HepG2 (cell line): Measurements from ENCODE around the gene FAHD2A.

Source experiments
- GFI1 ChIP-seq: sonication (generic); formaldehyde crosslinking; IDR thresholded peaks from 2 replicates; pipeline ENCODE4 v1.5.0; 2020; ENCODE audit warnings: missing genetic modification reagents, mild to moderate bottlenecking, borderline replicate concordance
- HNRNPH1 ChIP-seq: fragments of 200-400 bp; formaldehyde crosslinking; optimal IDR thresholded peaks from 2 replicates; pipeline ENCODE3; 2017; ENCODE audit warnings: mild to moderate bottlenecking, low read depth, low read length
- JUN ChIP-seq: sonication (generic); formaldehyde crosslinking; IDR thresholded peaks from 2 replicates; pipeline ENCODE4 v1.4.0; 2020; ENCODE audit warnings: mild to moderate bottlenecking, missing genetic modification reagents
- KAT7 ChIP-seq: IDR thresholded peaks from 2 replicates; pipeline ENCODE4 v1.6.1; 2018; ENCODE audit warnings: borderline replicate concordance, missing compliant biosample characterization
- NFYB ChIP-seq: sonication (generic); formaldehyde crosslinking; IDR thresholded peaks from 2 replicates; pipeline ENCODE4 v1.4.0; 2020; ENCODE audit warnings: missing genetic modification reagents
- TCF12 ChIP-seq, 2 experiments: fragments of 450-650 bp in 1 of 2; sonication (generic) in 1 of 2; formaldehyde crosslinking in 1 of 2; IDR thresholded peaks; 2 replicates each; pipeline versions ENCODE4 v1.6.1 to v1.8.0; 2017 to 2022; ENCODE audit warnings: antibody characterized with exemption in 1 of 2, mild to moderate bottlenecking in 1 of 2, missing genetic modification reagents in 1 of 2, moderate library complexity in 1 of 2
- TP53 ChIP-seq: sonication (generic); formaldehyde crosslinking; conservative IDR thresholded peaks from 2 replicates; pipeline ENCODE4 v1.4.0; 2020; ENCODE audit warnings: missing genetic modification reagents
- ZBTB3 ChIP-seq: sonication (generic); formaldehyde crosslinking; IDR thresholded peaks from 2 replicates; pipeline ENCODE4 v1.4.0; 2020; ENCODE audit warnings: low read depth, mild to moderate bottlenecking, moderate library complexity, missing genetic modification reagents, borderline replicate concordance
- ZNF20 ChIP-seq: sonication (generic); formaldehyde crosslinking; IDR thresholded peaks from 2 replicates; pipeline ENCODE4 v1.4.0; 2020; ENCODE audit warnings: mild to moderate bottlenecking, moderate library complexity, missing genetic modification reagents
- TF ChIP-seq, protein P1 (sequence below): sonication (generic); formaldehyde crosslinking; IDR thresholded peaks from 2 replicates; pipeline ENCODE4 v1.8.1; 2023; ENCODE audit warnings: mild to moderate bottlenecking, missing genetic modification reagents
- TF ChIP-seq, protein P2 (sequence below), 2 experiments: IDR thresholded peaks; 2 replicates each; pipeline ENCODE4 v1.6.1; 2011 to 2012; ENCODE audit warnings: low read length in 2 of 2, borderline replicate concordance in 1 of 2, low read depth in 1 of 2, mild to moderate bottlenecking in 1 of 2, moderate library complexity in 1 of 2

DNA sequence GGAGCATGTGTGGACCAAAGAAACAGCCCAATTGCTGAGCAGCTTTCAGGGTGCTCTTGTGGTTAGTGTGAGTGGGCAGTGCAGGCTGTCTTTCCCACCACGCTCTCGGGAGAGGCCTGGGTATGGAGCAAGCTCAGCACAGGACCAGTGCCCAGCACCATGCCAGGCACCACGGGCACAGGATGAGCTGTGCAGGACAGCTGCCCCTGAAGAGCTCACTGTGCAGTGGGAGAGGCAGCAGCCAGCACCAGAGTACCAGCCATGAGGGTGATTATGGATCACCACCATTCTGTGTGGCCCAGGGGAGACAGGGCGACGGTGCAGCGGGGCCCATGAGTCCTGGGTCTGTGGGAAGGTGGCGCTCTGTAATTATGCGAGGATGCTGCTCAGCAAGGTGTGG is 29.7 kb upstream of the FAHD2A start:
- TF ChIP-seq NFYB (CRISPR knock-in tag) (no peak), GFI1 (CRISPR knock-in tag) (no peak), ZNF20 (CRISPR knock-in tag) (no peak), HNRNPH1 (no peak), TP53 (CRISPR knock-in tag) (no peak), JUN (no peak), ZBTB3 (CRISPR knock-in tag) (no peak), TCF12 (IDR thresholded peaks at IDR 0.05) (no peak), TCF12 (CRISPR knock-in tag; IDR thresholded peaks at IDR 0.05) (no peak), KAT7 (CRISPR knock-in tag) (no peak)
- TF ChIP-seq, protein P1, sequence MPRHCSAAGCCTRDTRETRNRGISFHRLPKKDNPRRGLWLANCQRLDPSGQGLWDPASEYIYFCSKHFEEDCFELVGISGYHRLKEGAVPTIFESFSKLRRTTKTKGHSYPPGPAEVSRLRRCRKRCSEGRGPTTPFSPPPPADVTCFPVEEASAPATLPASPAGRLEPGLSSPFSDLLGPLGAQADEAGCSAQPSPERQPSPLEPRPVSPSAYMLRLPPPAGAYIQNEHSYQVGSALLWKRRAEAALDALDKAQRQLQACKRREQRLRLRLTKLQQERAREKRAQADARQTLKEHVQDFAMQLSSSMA (CRISPR knock-in tag): no peak
- TF ChIP-seq, protein P2, sequence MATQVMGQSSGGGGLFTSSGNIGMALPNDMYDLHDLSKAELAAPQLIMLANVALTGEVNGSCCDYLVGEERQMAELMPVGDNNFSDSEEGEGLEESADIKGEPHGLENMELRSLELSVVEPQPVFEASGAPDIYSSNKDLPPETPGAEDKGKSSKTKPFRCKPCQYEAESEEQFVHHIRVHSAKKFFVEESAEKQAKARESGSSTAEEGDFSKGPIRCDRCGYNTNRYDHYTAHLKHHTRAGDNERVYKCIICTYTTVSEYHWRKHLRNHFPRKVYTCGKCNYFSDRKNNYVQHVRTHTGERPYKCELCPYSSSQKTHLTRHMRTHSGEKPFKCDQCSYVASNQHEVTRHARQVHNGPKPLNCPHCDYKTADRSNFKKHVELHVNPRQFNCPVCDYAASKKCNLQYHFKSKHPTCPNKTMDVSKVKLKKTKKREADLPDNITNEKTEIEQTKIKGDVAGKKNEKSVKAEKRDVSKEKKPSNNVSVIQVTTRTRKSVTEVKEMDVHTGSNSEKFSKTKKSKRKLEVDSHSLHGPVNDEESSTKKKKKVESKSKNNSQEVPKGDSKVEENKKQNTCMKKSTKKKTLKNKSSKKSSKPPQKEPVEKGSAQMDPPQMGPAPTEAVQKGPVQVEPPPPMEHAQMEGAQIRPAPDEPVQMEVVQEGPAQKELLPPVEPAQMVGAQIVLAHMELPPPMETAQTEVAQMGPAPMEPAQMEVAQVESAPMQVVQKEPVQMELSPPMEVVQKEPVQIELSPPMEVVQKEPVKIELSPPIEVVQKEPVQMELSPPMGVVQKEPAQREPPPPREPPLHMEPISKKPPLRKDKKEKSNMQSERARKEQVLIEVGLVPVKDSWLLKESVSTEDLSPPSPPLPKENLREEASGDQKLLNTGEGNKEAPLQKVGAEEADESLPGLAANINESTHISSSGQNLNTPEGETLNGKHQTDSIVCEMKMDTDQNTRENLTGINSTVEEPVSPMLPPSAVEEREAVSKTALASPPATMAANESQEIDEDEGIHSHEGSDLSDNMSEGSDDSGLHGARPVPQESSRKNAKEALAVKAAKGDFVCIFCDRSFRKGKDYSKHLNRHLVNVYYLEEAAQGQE (IDR thresholded peaks at IDR 0.05; ENCODE audit: borderline replicate concordance in 1 of 2, low read depth in 1 of 2, low read length in 2 of 2): no peak
